H1 (cell line): ENCODE results near the gene TSPEAR. TPM values are rescaled to one million over a fixed set of nuclear protein-coding genes. Genes with fewer than 3 reads are reported as not detected.

Experiments used
- CTCF ChIA-PET: fragments of 300-600 bp; sonication (Branson Sonifier 250); formaldehyde crosslinking; loops from one replicate; lab custom pipeline; 2021; ENCODE audit not compliant: partially characterized antibody; lab: Charles Lee
- POLR2A ChIA-PET: fragments of 300-600 bp; sonication (Branson Sonifier 250); formaldehyde crosslinking; loops from one replicate; lab custom pipeline; 2021; ENCODE audit warnings: inconsistent platforms; ENCODE audit not compliant: partially characterized antibody; lab: Charles Lee
- DNase-seq, 2 experiments: peaks; one replicate each; pipeline versions ENCODE4 v3.0.0 to v3.0.0-alpha.2; 2010 to 2022; ENCODE audit warnings: low spot score in 2 of 2, low read depth in 1 of 2, mixed read lengths in 1 of 2
- FAIRE-seq: peaks from 2 replicates; lab custom pipeline; 2011; peaks lifted over from hg19 to GRCh38; lab: Jason Lieb, UNC
- H2AFZ ChIP-seq: 2 replicates; pipeline ENCODE4 v1.8.1; 2012; ENCODE audit warnings: low read length, inconsistent platforms
- H2AK5ac ChIP-seq: 2 replicates; pipeline ENCODE4 v1.6.1; 2013; ENCODE audit warnings: low read depth, low read length
- H2BK120ac ChIP-seq: replicated peaks from 2 replicates; pipeline ENCODE3; 2013; ENCODE audit warnings: low read depth, low read length, inconsistent platforms
- H2BK12ac ChIP-seq: 2 replicates; pipeline ENCODE4 v1.6.1; 2013; ENCODE audit warnings: low read depth, low read length
- H2BK15ac ChIP-seq: 2 replicates; pipeline ENCODE4 v1.6.1; 2013; ENCODE audit warnings: low read length
- H2BK20ac ChIP-seq: 2 replicates; pipeline ENCODE4 v1.6.1; 2013; ENCODE audit warnings: low read length
- H2BK5ac ChIP-seq: 2 replicates; pipeline ENCODE4 v1.6.1; 2013; ENCODE audit warnings: low read depth, low read length
- H3K14ac ChIP-seq: 2 replicates; pipeline ENCODE4 v1.6.1; 2013; ENCODE audit warnings: inconsistent platforms; ENCODE audit not compliant: insufficient read length
- H3K18ac ChIP-seq: 2 replicates; pipeline ENCODE4 v1.6.1; 2013; ENCODE audit warnings: low read length; ENCODE audit errors: extremely low read depth
- H3K23ac ChIP-seq: 2 replicates; pipeline ENCODE4 v1.6.1; 2013; ENCODE audit warnings: inconsistent platforms; ENCODE audit not compliant: insufficient read length
- H3K23me2 ChIP-seq: 2 replicates; pipeline ENCODE4 v1.6.1; 2013; ENCODE audit warnings: low read depth, low read length
- H3K27ac ChIP-seq: 2 replicates; pipeline ENCODE4 v1.6.1; 2011; ENCODE audit warnings: low read depth, low read length, inconsistent platforms
- H3K27me3 ChIP-seq, 4 experiments: replicated peaks in 1 of 4; 1 replicate in 1 of 4; 2 replicates in 3 of 4; pipeline versions ENCODE4 v1.6.1 to v1.8.1; 2011 to 2013; ENCODE audit warnings: low read length in 3 of 4, mild to moderate bottlenecking in 3 of 4, inconsistent platforms in 2 of 4, mixed read lengths in 2 of 4, moderate library complexity in 1 of 4; ENCODE audit not compliant: control insufficient read depth in 3 of 4, insufficient read depth in 3 of 4; ENCODE audit errors: extremely low read depth in 1 of 4
- H3K36me3 ChIP-seq, 4 experiments: 2 replicates each; pipeline versions ENCODE4 v1.6.1 to v1.8.1; 2011 to 2013; ENCODE audit warnings: mild to moderate bottlenecking in 4 of 4, low read length in 3 of 4, moderate library complexity in 2 of 4, control low read depth in 1 of 4, inconsistent platforms in 1 of 4; ENCODE audit not compliant: insufficient read depth in 4 of 4, control insufficient read depth in 2 of 4
- H3K4ac ChIP-seq: replicated peaks from 2 replicates; pipeline ENCODE3; 2013; ENCODE audit warnings: low read length, low read depth, mixed read lengths, inconsistent platforms; ENCODE audit not compliant: insufficient read length
- H3K4me1 ChIP-seq, 4 experiments: replicated peaks in 1 of 4; 1 replicate in 1 of 4; 2 replicates in 3 of 4; pipeline versions ENCODE4 v1.6.1 to v1.8.1; 2011 to 2013; ENCODE audit warnings: low read length in 3 of 4, inconsistent platforms in 2 of 4, mixed read lengths in 1 of 4; ENCODE audit not compliant: insufficient read depth in 4 of 4, control insufficient read depth in 3 of 4
- H3K4me2 ChIP-seq, 2 experiments: 2 replicates each; pipeline versions ENCODE4 v1.6.1 to v1.8.1; 2011 to 2013; ENCODE audit warnings: low read depth in 2 of 2, low read length in 2 of 2, control low read depth in 1 of 2, inconsistent platforms in 1 of 2, mild to moderate bottlenecking in 1 of 2; ENCODE audit not compliant: insufficient read depth in 1 of 2
- H3K4me3 ChIP-seq, 4 experiments: fragments of 200-600, 300-600 bp in 1 of 4; sonication (generic), shearing (Covaris generic), sonication (Bioruptor Twin) in 1 of 4; 2 replicates each; pipeline versions ENCODE4 v1.5.1 to v1.8.1; 2011 to 2016; ENCODE audit warnings: low read length in 4 of 4, low read depth in 3 of 4, control low read depth in 2 of 4, inconsistent platforms in 2 of 4, mild to moderate bottlenecking in 2 of 4, mixed read lengths in 1 of 4, moderate library complexity in 1 of 4; ENCODE audit not compliant: insufficient read depth in 2 of 4; ENCODE audit errors: extremely low read depth in 1 of 4
- H3K56ac ChIP-seq: replicated peaks from 2 replicates; pipeline ENCODE3; 2013; ENCODE audit warnings: low read depth, mild to moderate bottlenecking, mixed read lengths, low read length, inconsistent platforms; ENCODE audit not compliant: insufficient read length
- H3K79me1 ChIP-seq: 2 replicates; pipeline ENCODE4 v1.6.1; 2013; ENCODE audit warnings: low read depth, low read length, control low read depth
- H3K79me2 ChIP-seq, 2 experiments: 2 replicates each; pipeline versions ENCODE4 v1.6.1 to v1.8.1; 2012 to 2013; ENCODE audit warnings: low read length in 2 of 2, mild to moderate bottlenecking in 2 of 2, inconsistent platforms in 1 of 2; ENCODE audit not compliant: insufficient read depth in 2 of 2, control insufficient read depth in 1 of 2
- H3K9ac ChIP-seq, 4 experiments: replicated peaks in 1 of 4; 1 replicate in 1 of 4; 2 replicates in 3 of 4; pipeline versions ENCODE4 v1.6.1 to v1.8.1; 2011 to 2013; ENCODE audit warnings: low read depth in 3 of 4, low read length in 3 of 4, control low read depth in 2 of 4, mild to moderate bottlenecking in 2 of 4, moderate library complexity in 2 of 4, inconsistent platforms in 1 of 4; ENCODE audit errors: extremely low read depth in 1 of 4
- H3K9me3 ChIP-seq, 2 experiments: 2 replicates each; pipeline versions ENCODE4 v1.6.1 to v1.8.1; 2012 to 2013; ENCODE audit warnings: mild to moderate bottlenecking in 2 of 2, moderate library complexity in 2 of 2, control low read depth in 1 of 2, inconsistent platforms in 1 of 2, low read depth in 1 of 2, low read length in 1 of 2, mixed read lengths in 1 of 2; ENCODE audit not compliant: insufficient read depth in 2 of 2
- H4K20me1 ChIP-seq, 2 experiments: replicated peaks in 1 of 2; 2 replicates each; pipeline versions ENCODE3 to v1.8.1; 2011 to 2013; ENCODE audit warnings: inconsistent platforms in 2 of 2, low read length in 2 of 2, mild to moderate bottlenecking in 1 of 2; ENCODE audit not compliant: insufficient read depth in 2 of 2, control insufficient read depth in 1 of 2
- H4K5ac ChIP-seq: 2 replicates; pipeline ENCODE4 v1.6.1; 2013; ENCODE audit warnings: low read length, low read depth, mixed read lengths, inconsistent platforms; ENCODE audit not compliant: insufficient read length
- H4K8ac ChIP-seq: 2 replicates; pipeline ENCODE4 v1.8.0; 2013; ENCODE audit warnings: mild to moderate bottlenecking, moderate library complexity, low read length, inconsistent platforms; ENCODE audit not compliant: insufficient read depth; ENCODE audit errors: extremely low read depth
- H4K91ac ChIP-seq: replicated peaks from 2 replicates; pipeline ENCODE3; 2013; ENCODE audit warnings: low read length, mixed read lengths, inconsistent platforms; ENCODE audit not compliant: insufficient read length
- ATF2 ChIP-seq: IDR thresholded peaks from 2 replicates; pipeline ENCODE4 v1.6.1; 2012; ENCODE audit warnings: low read length, inconsistent platforms
- CBX8 ChIP-seq: fragments of 300-800, 300-1000 bp; sonication (generic); IDR thresholded peaks from 2 replicates; pipeline ENCODE4 v1.7.1; 2016; ENCODE audit warnings: low read depth, low read length, borderline replicate concordance
- EP300 ChIP-seq, 2 experiments: IDR thresholded peaks; 1 replicate in 1 of 2; 2 replicates in 1 of 2; pipeline ENCODE4 v1.6.1; 2011 to 2012; ENCODE audit warnings: low read depth in 2 of 2, low read length in 2 of 2, mild to moderate bottlenecking in 2 of 2, borderline replicate concordance in 1 of 2, inconsistent platforms in 1 of 2, moderate library complexity in 1 of 2
- GTF2F1 ChIP-seq: IDR thresholded peaks from 2 replicates; pipeline ENCODE4 v1.6.1; 2012; ENCODE audit warnings: low read depth, low read length, improper control_type of control experiment, borderline replicate concordance
- HDAC2 ChIP-seq, 2 experiments: fragments of 300-600 bp in 1 of 2; sonication (generic) in 1 of 2; IDR thresholded peaks; 2 replicates each; pipeline ENCODE4 v1.6.1; 2011 to 2012; ENCODE audit warnings: low read depth in 2 of 2, low read length in 2 of 2, mild to moderate bottlenecking in 2 of 2, moderate library complexity in 2 of 2, borderline replicate concordance in 1 of 2, inconsistent platforms in 1 of 2
- JUN ChIP-seq: IDR thresholded peaks from 2 replicates; pipeline ENCODE4 v1.6.1; 2011; ENCODE audit warnings: low read depth, mild to moderate bottlenecking, improper control_type of control experiment, low read length
- KDM4A ChIP-seq: IDR thresholded peaks from one replicate; pipeline ENCODE4 v1.7.1; 2012; ENCODE audit warnings: low read depth, mild to moderate bottlenecking, moderate library complexity, low read length, inconsistent platforms; ENCODE audit not compliant: severe bottlenecking
- POLR2A ChIP-seq, 2 experiments: IDR thresholded peaks; 1 replicate in 1 of 2; 2 replicates in 1 of 2; pipeline ENCODE4 v1.6.1; 2011; ENCODE audit warnings: low read depth in 2 of 2, low read length in 2 of 2, mild to moderate bottlenecking in 2 of 2; ENCODE audit errors: control extremely low read depth in 1 of 2
- SIN3A ChIP-seq, 2 experiments: IDR thresholded peaks in 1 of 2; conservative IDR thresholded peaks in 1 of 2; 2 replicates each; pipeline ENCODE4 v1.6.1; 2011 to 2012; ENCODE audit warnings: low read length in 2 of 2, improper control_type of control experiment in 1 of 2, low read depth in 1 of 2, mild to moderate bottlenecking in 1 of 2
- ZNF274 ChIP-seq: IDR thresholded peaks from 2 replicates; pipeline ENCODE4 v1.7.0; 2012; ENCODE audit warnings: low read length, borderline replicate concordance; ENCODE audit errors: extremely low read depth
- WGBS, 2 experiments: shearing (Covaris generic) in 1 of 2; methylation state at CpG; one replicate each; pipeline versions ENCODE4 v1.1.6 to v1.1.7; 2013 to 2015; ENCODE audit warnings: low lambda C conversion rate in 2 of 2, mixed read lengths in 2 of 2, inconsistent platforms in 1 of 2, low coverage in 1 of 2, missing lambda C conversion rate in 1 of 2; ENCODE audit not compliant: insufficient replicate concordance in 2 of 2, insufficient coverage in 1 of 2, insufficient read length in 1 of 2; ENCODE audit errors: extremely low coverage in 1 of 2, missing lambda C conversion rate in 1 of 2; 5-methylcytosine and 5-hydroxymethylcytosine counted together
- polyA plus RNA-seq, 7 experiments: library from polyadenylated mRNA; depleted of rRNA in 3 of 7; stranded (reverse) in 5 of 7; unstranded in 2 of 7; fragments of >200 nt in 5 of 7; fragments of 200-250 nt in 2 of 7; gene quantifications; 1 replicate in 5 of 7; 2 replicates in 1 of 7; 4 replicates in 1 of 7; pipeline versions ENCODE4 v1.2.1 to v1.2.3, GENCODE V29; 2011 to 2013; ENCODE audit warnings: missing spikeins in 2 of 7, mixed read lengths in 2 of 7
- total RNA-seq: library from RNA; stranded (reverse); fragmentation: NEBNext Ultra II Directional; extraction: Animal tissue kit (Norgen Biotek cat#: 25700); gene quantifications from 2 replicates; pipeline ENCODE4 v1.2.1, GENCODE V29; 2021

TSPEAR gene
- total and polyA plus RNA-seq, 2 of the 8 experiments (the other 6 are each of a cell fraction or from before 2014, with no cell fraction given) = 0.58 to 0.89 TPM

DNA sequence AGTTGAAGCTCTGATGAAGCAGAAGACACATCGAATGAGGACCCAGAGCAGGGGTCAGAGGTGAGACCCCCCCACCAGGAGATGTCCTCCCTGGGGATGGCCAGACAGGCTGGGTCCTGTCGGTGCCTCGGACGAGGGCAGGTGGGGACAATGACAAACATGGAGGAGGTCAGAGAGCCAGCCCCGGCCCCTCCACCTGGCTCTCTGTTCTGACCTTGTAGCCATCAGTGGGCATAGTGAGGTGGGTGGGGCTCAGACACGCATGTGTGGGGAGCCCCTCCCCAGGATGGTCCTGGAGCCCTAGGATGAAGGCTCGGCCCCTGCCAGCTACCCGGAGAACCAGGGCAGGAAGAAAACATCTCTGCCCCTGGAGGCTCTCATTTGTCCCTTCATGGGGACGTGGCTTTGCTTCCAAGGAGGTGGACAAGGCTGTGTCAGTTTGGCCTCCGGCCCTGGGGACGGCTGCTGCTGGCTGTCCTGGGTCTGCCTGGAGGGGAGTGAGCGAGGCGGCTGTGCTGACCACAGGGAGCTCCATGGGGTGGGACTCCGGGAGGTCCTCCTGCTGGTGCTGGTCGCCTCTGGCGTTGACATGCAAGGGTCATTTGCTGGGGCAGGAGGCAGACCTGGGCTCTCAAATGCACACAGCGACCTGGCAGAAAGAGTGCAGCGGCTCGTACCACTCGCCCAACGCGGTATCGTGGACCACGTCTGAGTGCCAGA is 121.6 kb downstream of the TSPEAR start:
- H3K23me2 ChIP-seq = 0 out of 2 replicates have a peak, but pooled peaks cover 4% of the 10 kb centered on the region
- H2AFZ ChIP-seq = no peak overlapping the region
- no peak overlapping the region for H2BK15ac ChIP-seq
- H3K56ac ChIP-seq = no peak overlapping the region
- no peak overlapping the region for H3K14ac ChIP-seq
- H3K79me2 ChIP-seq = no peaks in the 10 kb centered on the region
- no peak overlapping the region for H4K5ac ChIP-seq
- no peak overlapping the region for H3K9ac ChIP-seq
- H3K4me3 ChIP-seq = no peak overlapping the region
- CTCF ChIA-PET = no interaction called here
- peak overlapping the region; percentile 15; the same call in 1 of the 2 replicates for H4K8ac ChIP-seq
- no peak overlapping the region for H3K27ac ChIP-seq
- no peak overlapping the region for H4K91ac ChIP-seq
- H2BK120ac ChIP-seq = no peak overlapping the region
- POLR2A ChIA-PET = no interaction called here
- no peaks in the 10 kb centered on the region for H3K27me3 ChIP-seq
- DNase-seq = peak in 1 of 2 experiments; percentile 38
- peaks cover 2 to 15% (median 6%) of the 10 kb centered on the region in 4 experiments for H3K4me1 ChIP-seq
- H3K23ac ChIP-seq = no peak overlapping the region
- no peak overlapping the region for H3K4me2 ChIP-seq
- no peak overlapping the region for H2BK5ac ChIP-seq
- WGBS, 2 experiments = 87% methylated on average over 24 of the region's 24 CpGs; no CpG with 5 or more reads in 1 of the 2 experiments
- H3K9me3 ChIP-seq = no peaks in the 10 kb centered on the region
- H3K79me1 ChIP-seq = no peaks in the 10 kb centered on the region
- H2AK5ac ChIP-seq = no peak overlapping the region
- H3K18ac ChIP-seq = peak overlapping the region; percentile 32; the same call in 1 of the 2 replicates
- H2BK12ac ChIP-seq = 0 out of 2 replicates have a peak overlapping the region, but pooled peaks have one; percentile 29
- H4K20me1 ChIP-seq = no peaks in the 10 kb centered on the region
- H3K36me3 ChIP-seq = no peaks in the 10 kb centered on the region; a peak in 1 of 8 replicates
- FAIRE-seq = no peak
- no peak overlapping the region for H3K4ac ChIP-seq
- no peak overlapping the region for H2BK20ac ChIP-seq
- TF ChIP-seq EP300 (IDR thresholded peaks at IDR 0.05; ENCODE audit: borderline replicate concordance in 1 of 2, low read depth in 2 of 2, low read length in 2 of 2) (no peak), ZNF274 (no peak), JUN (no peak), SIN3A (conservative IDR thresholded peaks at IDR 0.05 in 1 of 2, IDR thresholded peaks at IDR 0.05 in 1 of 2; ENCODE audit: low read depth in 1 of 2, low read length in 2 of 2) (no peak), CBX8 (no peak), GTF2F1 (no peak), HDAC2 (IDR thresholded peaks at IDR 0.05; ENCODE audit: borderline replicate concordance in 1 of 2, low read depth in 2 of 2, low read length in 2 of 2) (no peak), POLR2A (IDR thresholded peaks at IDR 0.05; ENCODE audit: control extremely low read depth in 1 of 2, low read depth in 2 of 2, low read length in 2 of 2) (no peak), KDM4A (no peak), ATF2 (no peak)
